Smooth muscle cell (in vitro differentiated cells): ENCODE measurements around the gene SHF. TPM values are rescaled to one million over a fixed set of nuclear protein-coding genes. Genes with fewer than 3 reads are reported as not detected.
A peak's percentile ranks its signal among the peaks of the same experiment; 100 is the strongest.
"Not testable (repeated sequence)": the region's sequence is repeated elsewhere in the genome, so short reads cannot be mapped to it uniquely, and the experiment has no call there.

Source experiments
- DNase-seq: peaks from one replicate; lab custom pipeline; 2025; ENCODE audit not compliant: unreplicated experiment; lab: John Stamatoyannopoulos, UW
- H2AFZ ChIP-seq: fragments of 200-600 bp; sonication (generic); 2 replicates; pipeline ENCODE4 v1.6.0; 2016; ENCODE audit warnings: antibody characterized with exemption, low read depth, mild to moderate bottlenecking
- H3F3A ChIP-seq: fragments of 200-600 bp; sonication (generic); 2 replicates; pipeline ENCODE4 v1.6.0; 2017; ENCODE audit warnings: antibody characterized with exemption, low read depth
- H3K27ac ChIP-seq: fragments of 200-600 bp; sonication (generic); 2 replicates; pipeline ENCODE4 v1.5.1; 2016; ENCODE audit warnings: low read depth, mild to moderate bottlenecking
- H3K27me3 ChIP-seq: fragments of 200-600 bp; sonication (generic); 2 replicates; pipeline ENCODE4 v1.6.1; 2016; ENCODE audit warnings: low read depth, mild to moderate bottlenecking
- H3K36me3 ChIP-seq: fragments of 200-600 bp; sonication (generic); 2 replicates; pipeline ENCODE4 v1.5.1; 2016; ENCODE audit warnings: low read depth
- H3K4me1 ChIP-seq: fragments of 200-600 bp; sonication (generic); 2 replicates; pipeline ENCODE4 v1.5.1; 2016; ENCODE audit warnings: low read depth
- H3K4me2 ChIP-seq: fragments of 200-600 bp; sonication (generic); 2 replicates; pipeline ENCODE4 v1.6.0; 2016; ENCODE audit warnings: mild to moderate bottlenecking
- H3K4me3 ChIP-seq: fragments of 200-600 bp; sonication (generic); 2 replicates; pipeline ENCODE4 v1.5.1; 2016; ENCODE audit warnings: mild to moderate bottlenecking
- H3K79me2 ChIP-seq: fragments of 200-600 bp; sonication (generic); 2 replicates; pipeline ENCODE4 v1.6.0; 2016; ENCODE audit warnings: low read depth, mild to moderate bottlenecking
- H3K9ac ChIP-seq: fragments of 200-600 bp; sonication (generic); 2 replicates; pipeline ENCODE4 v1.6.0; 2016; ENCODE audit warnings: low read depth
- H3K9me3 ChIP-seq: fragments of 200-600 bp; sonication (generic); replicated peaks from 2 replicates; pipeline ENCODE4 v1.5.1; 2016; ENCODE audit warnings: low read depth
- H4K20me1 ChIP-seq: fragments of 200-600 bp; sonication (generic); 2 replicates; pipeline ENCODE4 v1.6.0; 2016; ENCODE audit warnings: low read depth
- CTCF ChIP-seq: fragments of 200-600 bp; sonication (generic); IDR thresholded peaks from 2 replicates; pipeline ENCODE4 v1.5.1; 2017; ENCODE audit warnings: borderline replicate concordance, mild to moderate bottlenecking, antibody characterized with exemption; ENCODE audit not compliant: insufficient read depth, poor library complexity, severe bottlenecking
- WGBS: methylation state at CpG from one replicate; pipeline ENCODE4 v1.1.7; 2016; ENCODE audit warnings: low lambda C conversion rate; 5-methylcytosine and 5-hydroxymethylcytosine counted together
- polyA plus RNA-seq: library from polyadenylated mRNA; unstranded; fragments of >200 nt; fragmentation: Nextera tagmentation; extraction: Ambion mirVana; gene quantifications from 2 replicates; pipeline ENCODE4 v1.2.1, GENCODE V29; 2016
- total RNA-seq: library from RNA; depleted of rRNA; stranded (reverse); fragments of >200 nt; gene quantifications from 2 replicates; pipeline ENCODE4 v1.2.3, GENCODE V29; 2014

Gene SHF
- total RNA-seq (11.7 and 41.3 TPM in 2 replicates), polyA plus RNA-seq (16.4 and 28.3 TPM in 2 replicates)

DNA sequence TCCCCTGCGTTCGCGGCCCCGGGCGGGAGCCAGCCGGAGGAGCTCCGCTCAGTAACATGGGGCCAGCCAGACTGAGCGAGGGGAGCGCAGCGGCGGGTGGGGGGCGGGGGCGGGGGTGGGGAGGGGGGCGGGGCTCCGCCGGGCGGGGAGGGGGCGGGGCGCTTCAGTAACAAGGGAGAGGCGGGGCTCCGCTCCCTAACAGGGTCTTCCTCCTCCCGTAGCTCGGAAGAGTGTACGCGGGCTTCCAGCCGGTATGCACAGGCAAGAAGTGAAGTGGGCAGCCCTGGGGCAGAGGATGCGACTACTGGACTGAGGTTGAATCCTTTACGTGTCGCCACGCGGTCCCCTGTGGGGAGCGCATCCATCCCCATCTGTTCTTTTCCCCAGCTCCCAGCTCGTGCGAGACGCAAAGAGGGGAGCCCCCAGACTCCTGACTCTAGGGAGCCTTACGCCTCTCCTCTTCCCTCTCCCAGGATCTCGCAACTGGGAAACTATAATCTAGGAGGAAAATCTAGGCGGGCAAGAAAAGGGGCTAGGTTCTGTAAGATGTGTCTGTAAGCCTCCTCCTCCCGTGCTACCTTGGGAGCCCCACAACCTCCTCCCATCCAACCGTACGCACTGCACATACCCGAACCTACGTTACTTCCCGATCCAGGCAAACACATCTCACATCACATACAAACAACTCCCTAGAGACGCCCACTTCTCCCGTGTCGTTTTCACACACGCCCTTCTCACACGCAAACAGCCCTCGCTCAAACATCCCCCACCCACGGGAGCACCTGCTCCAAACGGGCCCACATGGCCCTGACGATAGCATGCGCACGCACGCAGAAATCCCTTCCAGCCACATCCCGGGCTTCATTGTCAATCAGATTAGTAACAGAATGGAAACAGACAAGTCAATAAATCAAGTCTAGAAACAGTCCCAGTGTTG, at the start of gene SHF:
SHF (minus strand) TSS at position 73 of the 937 bp plus-strand sequence; CDS start at position 58, 15 bp downstream.
- no peaks in the 10 kb centered on the region for H3K36me3 ChIP-seq
- peaks cover 26% of the 10 kb centered on the region for H3K4me1 ChIP-seq
- H3F3A ChIP-seq: no peaks in the 10 kb centered on the region
- H3K9me3 ChIP-seq: no peaks in the 10 kb centered on the region
- H3K4me3 ChIP-seq: peak within 1 kb of the TSS; percentile 76
- peak within 1 kb of the TSS; percentile 74 for H2AFZ ChIP-seq
- peaks cover 6% of the 10 kb centered on the region for H3K79me2 ChIP-seq
- peak within 1 kb of the TSS; percentile 93 for H3K4me2 ChIP-seq
- 9% methylated on average over 38 of the region's 57 CpGs for WGBS
- peak within 1 kb of the TSS; percentile 74 for H3K9ac ChIP-seq
- H3K27ac ChIP-seq: peak within 1 kb of the TSS; percentile 45
- peak; percentile 29 for DNase-seq
- peaks cover 26% of the 10 kb centered on the region for H4K20me1 ChIP-seq
- no peak for TF ChIP-seq CTCF
- peaks cover 8% of the 10 kb centered on the region for H3K27me3 ChIP-seq

- 54% methylated on average over 6 of the region's 6 CpGs for WGBS
Measured at GRCh38 chr15:45236806-45237205, 49.0 kb upstream of the SHF start.

GRCh38 chr15:45234562-45235235, 46.9 kb upstream of the SHF start:
- Histone ChIP-seq H3K27ac (no peak overlapping the region), H3K27me3 (no peaks in the 10 kb centered on the region), H3K4me3 (no peak overlapping the region), H3K4me2 (no peak overlapping the region), H4K20me1 (no peaks in the 10 kb centered on the region), H3K79me2 (no peaks in the 10 kb centered on the region), H3K36me3 (no peaks in the 10 kb centered on the region), H2AFZ (no peak overlapping the region), H3K4me1 (no peaks in the 10 kb centered on the region), H3K9ac (no peak overlapping the region), H3F3A (no peaks in the 10 kb centered on the region), H3K9me3 (no peaks in the 10 kb centered on the region)
- 74% methylated on average over 11 of the region's 11 CpGs for WGBS
- no peak for TF ChIP-seq CTCF
- DNase-seq: no peak

More at GRCh38 chr15:45236806-45237205, 49.0 kb upstream of the SHF start:
- H3K9me3 ChIP-seq, H3K79me2 ChIP-seq, H3K36me3 ChIP-seq, H4K20me1 ChIP-seq, H3K9ac ChIP-seq, DNase-seq, H3K4me3 ChIP-seq, H3F3A ChIP-seq, H3K4me1 ChIP-seq, H2AFZ ChIP-seq, H3K27ac ChIP-seq, H3K4me2 ChIP-seq, H3K27me3 ChIP-seq: not testable (repeated sequence)

GRCh38 chr15:45231864-45232562, 44.2 kb upstream of the SHF start:
- H3K4me2 ChIP-seq: no peak overlapping the region
- no peaks in the 10 kb centered on the region for H3F3A ChIP-seq
- TF ChIP-seq CTCF: no peak
- 82% methylated on average over 4 of the region's 4 CpGs for WGBS
- H4K20me1 ChIP-seq: no peaks in the 10 kb centered on the region
- no peak overlapping the region for H3K4me3 ChIP-seq
- H2AFZ ChIP-seq: no peak overlapping the region
- no peak for DNase-seq
- H3K27me3 ChIP-seq: no peaks in the 10 kb centered on the region
- H3K9ac ChIP-seq: no peak overlapping the region
- H3K36me3 ChIP-seq: no peaks in the 10 kb centered on the region
- H3K79me2 ChIP-seq: no peaks in the 10 kb centered on the region
- H3K27ac ChIP-seq: no peak overlapping the region
- no peaks in the 10 kb centered on the region for H3K4me1 ChIP-seq
- H3K9me3 ChIP-seq: no peaks in the 10 kb centered on the region
